22Rv1 (cell line): ENCODE results near the gene FARSB.

ENCODE experiments used
- H3K27ac ChIP-seq: fragments of 450-650 bp; 2 replicates; pipeline ENCODE4 v1.5.1; 2017
- CTCF ChIP-seq: fragments of 450-650 bp; IDR thresholded peaks from 2 replicates; pipeline ENCODE4 v1.5.1; 2017; ENCODE audit warnings: mild to moderate bottlenecking
- ZFX ChIP-seq: fragments of 450-650 bp; IDR thresholded peaks from 2 replicates; pipeline ENCODE4 v1.6.1; 2017; ENCODE audit warnings: antibody characterized with exemption, borderline replicate concordance

FARSB gene

GRCh38 chr2:222535477-222535876 is 120.4 kb downstream of the FARSB start:
- H3K27ac ChIP-seq: no peak overlapping the region
- no peak for TF ChIP-seq ZFX
- no peak for TF ChIP-seq CTCF

- H3K27ac ChIP-seq: no peak overlapping the region
- no peak for TF ChIP-seq CTCF
Observed at GRCh38 chr2:222532315-222532714, 123.6 kb downstream of the FARSB start.

- TF ChIP-seq CTCF (no peak), ZFX (no peak)
- no peak overlapping the region for H3K27ac ChIP-seq
Observed at GRCh38 chr2:222526480-222527277, 129.2 kb downstream of the FARSB start.

GRCh38 chr2:222525811-222526210 is 130.1 kb downstream of the FARSB start:
- no peak overlapping the region for H3K27ac ChIP-seq
- TF ChIP-seq CTCF (no peak), ZFX (no peak)

- no peak overlapping the region for H3K27ac ChIP-seq
- TF ChIP-seq CTCF (no peak), ZFX (no peak)
Observed at GRCh38 chr2:222523783-222524544, 131.9 kb downstream of the FARSB start.

GRCh38 chr2:222522082-222522481 is 133.8 kb downstream of the FARSB start:
- TF ChIP-seq ZFX: no peak
- no peak for TF ChIP-seq CTCF

GRCh38 chr2:222521099-222521498 is 134.8 kb downstream of the FARSB start:
- no peak for TF ChIP-seq ZFX
- TF ChIP-seq CTCF: no peak
- no peak overlapping the region for H3K27ac ChIP-seq

More at GRCh38 chr2:222522082-222522481, 133.8 kb downstream of the FARSB start:
- no peak overlapping the region for H3K27ac ChIP-seq
